SK-N-SH (cell line): ENCODE measurements around the gene ACE. TPM values are rescaled to one million over a fixed set of nuclear protein-coding genes. Genes with fewer than 3 reads are reported as not detected.

Experiments used
- CTCF ChIA-PET: fragments of 300-600, 350-600 bp; formaldehyde crosslinking; extraction: SDS; loops from one replicate; lab custom pipeline; 2021; lab: Yijun Ruan, JAX
- POLR2A ChIA-PET: fragments of 350-600 bp; sonication (Branson Sonifier 250); formaldehyde crosslinking; extraction: SDS; loops from one replicate; lab custom pipeline; 2020; ENCODE audit warnings: antibody characterized with exemption, inconsistent platforms; lab: Yijun Ruan, JAX
- DNase-seq: peaks from one replicate; pipeline ENCODE4 v3.0.0; 2012
- H2AFZ ChIP-seq: fragments of 200-600 bp; sonication (generic); 2 replicates; pipeline ENCODE4 v1.8.1; 2016; ENCODE audit warnings: antibody characterized with exemption, mild to moderate bottlenecking, low read depth
- H3F3A ChIP-seq: fragments of 200-600 bp; sonication (generic); replicated peaks from 2 replicates; pipeline ENCODE3; 2016; ENCODE audit warnings: antibody characterized with exemption, mild to moderate bottlenecking; ENCODE audit not compliant: insufficient read depth
- H3K27ac ChIP-seq, 2 experiments: fragments of 200-500 bp in 1 of 2; fragments of 200-600 bp in 1 of 2; sonication (Bioruptor generic) in 1 of 2; sonication (generic), shearing (Covaris generic) in 1 of 2; 2 replicates each; pipeline versions ENCODE4 v1.5.1 to v1.6.1; 2014 to 2016; ENCODE audit warnings: low read depth in 2 of 2, inconsistent platforms in 1 of 2, low read length in 1 of 2, mild to moderate bottlenecking in 1 of 2, mixed read lengths in 1 of 2
- H3K27me3 ChIP-seq: fragments of 200-600 bp; sonication (generic), shearing (Covaris generic); 2 replicates; pipeline ENCODE4 v1.6.1; 2016; ENCODE audit warnings: mixed run types; ENCODE audit not compliant: insufficient read depth
- H3K36me3 ChIP-seq, 2 experiments: fragments of 200-500 bp in 1 of 2; fragments of 200-600 bp in 1 of 2; sonication (Bioruptor generic) in 1 of 2; sonication (generic) in 1 of 2; replicated peaks in 1 of 2; 2 replicates each; pipeline versions ENCODE3 to v1.5.1; 2014 to 2016; ENCODE audit warnings: low read length in 1 of 2, mild to moderate bottlenecking in 1 of 2; ENCODE audit not compliant: insufficient read depth in 2 of 2, control insufficient read depth in 1 of 2
- H3K4me1 ChIP-seq, 2 experiments: fragments of 200-500 bp in 1 of 2; fragments of 200-600 bp in 1 of 2; sonication (Bioruptor generic) in 1 of 2; sonication (generic), shearing (Covaris generic) in 1 of 2; 2 replicates each; pipeline versions ENCODE4 v1.5.1 to v1.6.1; 2014 to 2016; ENCODE audit warnings: low read depth in 1 of 2, low read length in 1 of 2, mixed run types in 1 of 2; ENCODE audit not compliant: insufficient read depth in 2 of 2, control insufficient read depth in 1 of 2
- H3K4me2 ChIP-seq: fragments of 200-600 bp; sonication (generic), shearing (Covaris generic); 2 replicates; pipeline ENCODE4 v1.6.1; 2017; ENCODE audit warnings: mixed run types
- H3K4me3 ChIP-seq, 2 experiments: fragments of 200-500 bp in 1 of 2; fragments of 200-600 bp in 1 of 2; sonication (Bioruptor generic) in 1 of 2; sonication (generic), shearing (Covaris generic) in 1 of 2; 2 replicates each; pipeline versions ENCODE4 v1.5.1 to v1.8.1; 2014 to 2016; ENCODE audit warnings: low read depth in 2 of 2, inconsistent platforms in 1 of 2, low read length in 1 of 2, mild to moderate bottlenecking in 1 of 2, mixed read lengths in 1 of 2, moderate library complexity in 1 of 2
- H3K79me2 ChIP-seq: fragments of 200-600 bp; sonication (generic); 2 replicates; pipeline ENCODE4 v1.8.1; 2017; ENCODE audit warnings: mild to moderate bottlenecking; ENCODE audit not compliant: insufficient read depth
- H3K9ac ChIP-seq: fragments of 200-600 bp; sonication (generic); 2 replicates; pipeline ENCODE4 v1.6.1; 2017; ENCODE audit warnings: mixed run types
- H3K9me2 ChIP-seq: fragments of 200-600 bp; sonication (generic); 2 replicates; pipeline ENCODE4 v1.6.1; 2017; ENCODE audit warnings: mixed run types
- H3K9me3 ChIP-seq: fragments of 200-600 bp; sonication (generic); 2 replicates; pipeline ENCODE4 v1.6.1; 2017; ENCODE audit warnings: mixed run types, mild to moderate bottlenecking, moderate library complexity
- H4K20me1 ChIP-seq: fragments of 200-600 bp; sonication (generic); 2 replicates; pipeline ENCODE4 v1.6.1; 2017; ENCODE audit warnings: mild to moderate bottlenecking, mixed run types; ENCODE audit not compliant: insufficient read depth
- EZH2phosphoT487 ChIP-seq: fragments of 200-600 bp; sonication (generic); IDR thresholded peaks from 2 replicates; pipeline ENCODE4 v1.6.1; 2017; ENCODE audit warnings: low read depth, mixed run types, mild to moderate bottlenecking, antibody characterized with exemption, moderate library complexity, borderline replicate concordance
- FOSL2 ChIP-seq: IDR thresholded peaks from 2 replicates; pipeline ENCODE4 v1.4.0; 2012; ENCODE audit warnings: low read depth, mild to moderate bottlenecking, moderate library complexity, borderline replicate concordance
- FOXM1 ChIP-seq: IDR thresholded peaks from 2 replicates; pipeline ENCODE4 v1.4.0; 2012; ENCODE audit warnings: low read depth, mild to moderate bottlenecking
- GATA2 ChIP-seq: sonication (generic); formaldehyde crosslinking; IDR thresholded peaks from 2 replicates; pipeline ENCODE4 v1.5.0; 2020; ENCODE audit warnings: mild to moderate bottlenecking, missing genetic modification reagents
- REST ChIP-seq: IDR thresholded peaks from 2 replicates; pipeline ENCODE4 v1.6.1; 2012; ENCODE audit warnings: mild to moderate bottlenecking, low read depth, low read length, moderate library complexity
- TEAD4 ChIP-seq: IDR thresholded peaks from 2 replicates; pipeline ENCODE4 v1.4.0; 2012; ENCODE audit warnings: mild to moderate bottlenecking, borderline replicate concordance; ENCODE audit not compliant: insufficient read depth
- WGBS: methylation state at CpG from one replicate; pipeline ENCODE4 v1.1.6; 2017; ENCODE audit warnings: low lambda C conversion rate; 5-methylcytosine and 5-hydroxymethylcytosine counted together
- polyA plus RNA-seq, 3 experiments: library from polyadenylated mRNA; depleted of rRNA; stranded (reverse); fragments of >200 nt; gene quantifications; 2 replicates each; pipeline ENCODE4 v1.2.3, GENCODE V29; 2012
- TF ChIP-seq, protein P1 (sequence below): fragments of 200-600 bp; sonication (generic); IDR thresholded peaks from 2 replicates; pipeline ENCODE4 v1.6.1; 2017; ENCODE audit warnings: antibody characterized with exemption, mild to moderate bottlenecking, moderate library complexity
- TF ChIP-seq, protein P2 (sequence below): IDR thresholded peaks from 2 replicates; pipeline ENCODE4 v1.4.0; 2012; ENCODE audit warnings: low read depth

The ACE gene
- polyA plus RNA-seq, 1 of the 3 experiments (the other 2 are of a cell fraction): 12.1 TPM

- peak; percentile 93; the same call in 1 of the 2 replicates for TF ChIP-seq FOSL2
Observed at GRCh38 chr17:63434951-63435571, 41.8 kb upstream of the ACE start (continued).

- Histone ChIP-seq H3K79me2 (peaks cover 17% of the 10 kb centered on the region; the same call in 1 of the 2 replicates), H3K27me3 (no peaks in the 10 kb centered on the region), H3K9ac (no peak overlapping the region; the same call in 1 of the 2 replicates), H3K27ac (peak overlapping the region; percentile 97), H3K9me2 (no peaks in the 10 kb centered on the region), H3K9me3 (no peaks in the 10 kb centered on the region), H4K20me1 (peaks cover 2% of the 10 kb centered on the region; the same call in 1 of the 2 replicates), H3F3A (peaks cover 58% of the 10 kb centered on the region), H3K4me2 (peak overlapping the region; percentile 69), H2AFZ (no peak overlapping the region), H3K4me1 (peaks cover 51 to 95% of the 10 kb centered on the region in 2 experiments), H3K36me3 (peaks cover 0 to 4% of the 10 kb centered on the region in 2 experiments), H3K4me3 (no peak overlapping the region)
- CTCF ChIA-PET: interaction anchor here (0.6 to 27.2 kb wide), 21 partner anchors 6 to 779 kb away, joined by 3 to 827 read pairs (median 4); partner anchors contain the start of genes ACE, CYB561, DCAF7 and LIMD2
- 90% methylated on average over 27 of the region's 29 CpGs for WGBS
- TF ChIP-seq TEAD4: no peak
- TF ChIP-seq, protein P1, sequence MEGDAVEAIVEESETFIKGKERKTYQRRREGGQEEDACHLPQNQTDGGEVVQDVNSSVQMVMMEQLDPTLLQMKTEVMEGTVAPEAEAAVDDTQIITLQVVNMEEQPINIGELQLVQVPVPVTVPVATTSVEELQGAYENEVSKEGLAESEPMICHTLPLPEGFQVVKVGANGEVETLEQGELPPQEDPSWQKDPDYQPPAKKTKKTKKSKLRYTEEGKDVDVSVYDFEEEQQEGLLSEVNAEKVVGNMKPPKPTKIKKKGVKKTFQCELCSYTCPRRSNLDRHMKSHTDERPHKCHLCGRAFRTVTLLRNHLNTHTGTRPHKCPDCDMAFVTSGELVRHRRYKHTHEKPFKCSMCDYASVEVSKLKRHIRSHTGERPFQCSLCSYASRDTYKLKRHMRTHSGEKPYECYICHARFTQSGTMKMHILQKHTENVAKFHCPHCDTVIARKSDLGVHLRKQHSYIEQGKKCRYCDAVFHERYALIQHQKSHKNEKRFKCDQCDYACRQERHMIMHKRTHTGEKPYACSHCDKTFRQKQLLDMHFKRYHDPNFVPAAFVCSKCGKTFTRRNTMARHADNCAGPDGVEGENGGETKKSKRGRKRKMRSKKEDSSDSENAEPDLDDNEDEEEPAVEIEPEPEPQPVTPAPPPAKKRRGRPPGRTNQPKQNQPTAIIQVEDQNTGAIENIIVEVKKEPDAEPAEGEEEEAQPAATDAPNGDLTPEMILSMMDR: 0 out of 2 replicates have a peak, but pooled peaks have one; percentile 12
- TF ChIP-seq FOXM1: no peak
- TF ChIP-seq, protein P2, sequence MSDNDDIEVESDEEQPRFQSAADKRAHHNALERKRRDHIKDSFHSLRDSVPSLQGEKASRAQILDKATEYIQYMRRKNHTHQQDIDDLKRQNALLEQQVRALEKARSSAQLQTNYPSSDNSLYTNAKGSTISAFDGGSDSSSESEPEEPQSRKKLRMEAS: no peak
- no peak for TF ChIP-seq EZH2phosphoT487
- TF ChIP-seq REST: no peak
- no peak for TF ChIP-seq GATA2 (CRISPR knock-in tag)
- POLR2A ChIA-PET: interaction anchor here (0.6 to 13.8 kb wide), 8 partner anchors 7 to 186 kb away, joined by 3 to 572 read pairs (median 6); partner anchors contain the start of genes ACE, CYB561 and MAP3K3
- DNase-seq: peak; percentile 45
Observed at GRCh38 chr17:63435681-63436522, 41.0 kb upstream of the ACE start.
